Esophagus (tissue), 2 donors: ENCODE data around the gene CCDC73. TPM values are rescaled to one million over a fixed set of nuclear protein-coding genes. Genes with fewer than 3 reads are reported as not detected.

Experiments
- H3K27ac ChIP-seq, 2 donors: one replicate each; pipeline ENCODE4 v1.5.1; 2013; ENCODE audit warnings: low read depth in 2 of 2, mild to moderate bottlenecking in 2 of 2, inconsistent platforms in 1 of 2, low read length in 1 of 2, moderate library complexity in 1 of 2
- H3K27me3 ChIP-seq, 2 donors: one replicate each; pipeline ENCODE4 v1.6.1; 2013; ENCODE audit warnings: low read length in 2 of 2, control low read depth in 1 of 2, mild to moderate bottlenecking in 1 of 2; ENCODE audit not compliant: insufficient read depth in 2 of 2, control insufficient read depth in 1 of 2
- H3K36me3 ChIP-seq, 2 donors: one replicate each; pipeline ENCODE4 v1.6.1; 2013; ENCODE audit warnings: low read length in 1 of 2; ENCODE audit not compliant: control insufficient read depth in 2 of 2, insufficient read depth in 2 of 2
- H3K4me1 ChIP-seq, 2 donors: one replicate each; pipeline ENCODE4 v1.6.1; 2013; ENCODE audit warnings: low read length in 1 of 2; ENCODE audit not compliant: control insufficient read depth in 2 of 2, insufficient read depth in 2 of 2
- H3K4me3 ChIP-seq, 2 donors: one replicate each; pipeline ENCODE4 v1.5.1; 2013; ENCODE audit warnings: low read length in 2 of 2, mild to moderate bottlenecking in 2 of 2, low read depth in 1 of 2, moderate library complexity in 1 of 2
- H3K9me3 ChIP-seq, 2 donors: one replicate each; pipeline ENCODE4 v1.6.1; 2013; ENCODE audit warnings: mild to moderate bottlenecking in 2 of 2, low read depth in 1 of 2, low read length in 1 of 2, moderate library complexity in 1 of 2; ENCODE audit not compliant: control insufficient read depth in 2 of 2, insufficient read depth in 1 of 2
- whole genome bisulfite sequencing, 2 donors: extraction: QIAGEN DNeasy Blood & Tissue Kit; methylation state at CpG; one replicate each; pipeline ENCODE4 v1.1.7; 2013; 5-methylcytosine and 5-hydroxymethylcytosine counted together
- polyA plus RNA-seq, 2 donors: library from polyadenylated mRNA; stranded (reverse); fragments of 200-250 nt; gene quantifications; one replicate each; pipeline ENCODE4 v1.2.3, GENCODE V29; 2013
- donor health status: healthy with polysubstance abuse.
- donor health status: Bipolar disorder and iron deficiency.

The CCDC73 gene
- polyA plus RNA-seq, 2 donors, result 0.02 to 0.05 TPM

DNA sequence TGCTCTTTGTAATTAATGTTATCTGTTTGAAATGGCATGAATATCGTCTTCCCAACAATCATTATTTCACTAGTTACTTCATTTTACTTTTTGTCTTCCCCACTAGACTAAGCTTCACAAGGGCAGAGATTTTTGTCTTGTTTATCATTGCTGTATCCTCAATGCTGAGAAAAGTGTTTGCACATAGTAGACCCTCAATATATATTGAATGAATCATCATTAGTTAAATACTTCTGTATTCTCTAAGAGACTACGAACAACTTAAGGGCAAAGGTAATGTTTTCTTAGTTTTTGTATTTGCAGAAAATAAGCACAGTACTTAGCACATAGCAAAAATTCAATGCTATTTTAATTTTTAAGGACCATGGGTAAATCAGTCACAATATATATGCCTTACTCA, 95.9 kb downstream of the CCDC73 start:
- H3K9me3 ChIP-seq, result no peaks in the 10 kb centered on the region
- no peaks in the 10 kb centered on the region for H3K36me3 ChIP-seq
- H3K4me3 ChIP-seq, result no peak overlapping the region
- 54 to 58% methylated on average over 2 of the region's 2 CpGs for WGBS, 2 donors
- H3K27me3 ChIP-seq, result no peaks in the 10 kb centered on the region
- no peaks in the 10 kb centered on the region for H3K4me1 ChIP-seq
- H3K27ac ChIP-seq, result no peak overlapping the region

DNA sequence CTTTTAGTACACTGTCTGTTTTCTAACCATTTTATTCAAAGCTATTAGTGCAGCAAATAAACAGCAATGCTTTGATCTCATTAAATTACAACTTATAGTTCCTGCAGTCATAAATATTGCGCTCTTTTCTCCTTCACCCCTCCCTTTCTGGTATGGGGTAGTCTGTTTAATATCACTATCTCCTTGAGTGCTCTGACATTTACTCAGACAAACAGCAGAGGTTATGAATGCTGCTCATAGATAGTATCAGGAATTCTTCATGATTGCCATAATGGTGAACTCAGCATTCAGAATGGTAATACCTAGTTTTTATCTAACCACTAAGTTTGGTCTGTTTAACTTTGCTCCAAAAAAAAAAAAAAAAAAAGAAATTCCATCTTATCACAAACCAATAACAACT, 123.4 kb downstream of the CCDC73 start:
- 79 to 80% methylated on average over 1 of the region's 1 CpG for WGBS, 2 donors

GRCh38 chr11:32659672-32660071, 134.8 kb downstream of the CCDC73 start:
- 82 to 89% methylated on average over 2 of the region's 2 CpGs for WGBS, 2 donors
- Histone ChIP-seq H3K36me3 (no peaks in the 10 kb centered on the region), H3K27me3 (no peaks in the 10 kb centered on the region), H3K4me1 (no peaks in the 10 kb centered on the region), H3K27ac (no peak overlapping the region), H3K9me3 (no peaks in the 10 kb centered on the region), H3K4me3 (no peak overlapping the region)

More for the DNA sequence above, 123.4 kb downstream of the CCDC73 start:
- H3K4me3 ChIP-seq, result no peak overlapping the region
- no peaks in the 10 kb centered on the region for H3K36me3 ChIP-seq
- peaks cover 0 to 3% of the 10 kb centered on the region in 2 donors for H3K9me3 ChIP-seq
- no peaks in the 10 kb centered on the region for H3K27me3 ChIP-seq
- no peaks in the 10 kb centered on the region for H3K4me1 ChIP-seq
- no peak overlapping the region for H3K27ac ChIP-seq

GRCh38 chr11:32658639-32659406, 135.6 kb downstream of the CCDC73 start:
- H3K36me3 ChIP-seq, result no peaks in the 10 kb centered on the region

DNA sequence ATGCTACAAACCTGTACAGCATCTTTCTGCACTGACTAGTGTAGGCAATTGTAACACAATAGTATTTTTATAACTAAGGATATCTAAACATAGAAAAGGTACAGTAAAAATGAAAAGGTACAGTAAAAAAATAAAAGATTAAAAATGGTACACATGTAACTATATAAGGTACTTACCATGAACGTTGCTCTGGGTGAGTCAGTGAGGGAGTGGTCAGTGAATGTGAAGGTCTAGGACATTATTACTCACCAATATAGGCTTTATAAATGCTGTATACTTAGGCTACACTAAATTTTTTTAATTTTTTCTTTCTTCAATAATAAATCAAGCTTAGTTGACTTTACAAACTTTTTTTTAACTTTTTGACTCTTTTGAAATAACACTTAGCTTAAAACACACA, 150.9 kb downstream of the CCDC73 start:
- H3K36me3 ChIP-seq, result no peaks in the 10 kb centered on the region
- H3K27ac ChIP-seq, result no peak overlapping the region
- no peaks in the 10 kb centered on the region for H3K27me3 ChIP-seq
- H3K4me3 ChIP-seq, result no peak overlapping the region
- no peaks in the 10 kb centered on the region for H3K4me1 ChIP-seq
- H3K9me3 ChIP-seq, result no peaks in the 10 kb centered on the region
- 21 to 44% methylated on average over 1 of the region's 1 CpG for WGBS, 2 donors

More at GRCh38 chr11:32658639-32659406, 135.6 kb downstream of the CCDC73 start:
- H3K4me3 ChIP-seq, result no peak overlapping the region
- H3K27me3 ChIP-seq, result no peaks in the 10 kb centered on the region
- H3K9me3 ChIP-seq, result no peaks in the 10 kb centered on the region
- no peak overlapping the region for H3K27ac ChIP-seq
- no peaks in the 10 kb centered on the region for H3K4me1 ChIP-seq
- WGBS, 2 donors, result 35 to 83% methylated on average over 2 of the region's 2 CpGs

- H3K4me1 ChIP-seq, result no peaks in the 10 kb centered on the region
- H3K27ac ChIP-seq, result no peak overlapping the region
- H3K4me3 ChIP-seq, result no peak overlapping the region
- no peaks in the 10 kb centered on the region for H3K9me3 ChIP-seq
- H3K36me3 ChIP-seq, result no peaks in the 10 kb centered on the region
- no peaks in the 10 kb centered on the region for H3K27me3 ChIP-seq
Observed at GRCh38 chr11:32641361-32641760, 153.1 kb downstream of the CCDC73 start.

GRCh38 chr11:32635819-32636218, 158.6 kb downstream of the CCDC73 start:
- H3K4me3 ChIP-seq, result no peak overlapping the region
- no peaks in the 10 kb centered on the region for H3K27me3 ChIP-seq
- no peaks in the 10 kb centered on the region for H3K9me3 ChIP-seq
- no peak overlapping the region for H3K27ac ChIP-seq
- H3K4me1 ChIP-seq, result no peaks in the 10 kb centered on the region
- no peaks in the 10 kb centered on the region for H3K36me3 ChIP-seq
- 76 to 80% methylated on average over 2 of the region's 2 CpGs for WGBS, 2 donors

- Histone ChIP-seq H3K27me3 (no peaks in the 10 kb centered on the region), H3K27ac (no peak overlapping the region), H3K9me3 (no peaks in the 10 kb centered on the region), H3K36me3 (no peaks in the 10 kb centered on the region), H3K4me1 (no peaks in the 10 kb centered on the region), H3K4me3 (no peak overlapping the region)
Observed at GRCh38 chr11:32630844-32631243, 163.6 kb downstream of the CCDC73 start.

DNA sequence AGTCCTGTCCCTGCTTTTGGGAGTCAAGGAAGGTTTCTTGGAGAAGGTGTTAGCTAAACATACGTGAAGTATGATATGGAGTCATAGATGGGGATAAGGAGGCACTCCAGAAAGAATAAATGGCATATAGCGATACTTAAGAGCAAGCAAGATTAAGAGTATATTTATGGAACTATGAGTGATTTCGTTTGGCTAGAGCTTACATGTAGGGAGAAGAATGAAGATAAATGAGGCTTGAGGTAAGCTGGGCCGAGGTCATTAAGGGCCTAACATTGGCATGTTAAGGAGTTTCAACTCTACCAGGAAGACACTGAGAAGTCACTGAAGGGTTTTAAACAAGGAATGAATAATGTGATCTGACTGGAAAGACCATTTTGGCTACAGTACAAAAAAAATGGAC, 177.6 kb downstream of the CCDC73 start:
- H3K36me3 ChIP-seq, result no peaks in the 10 kb centered on the region
- no peak overlapping the region for H3K4me3 ChIP-seq
- H3K9me3 ChIP-seq, result peaks cover 0 to 3% of the 10 kb centered on the region in 2 donors
- WGBS, 2 donors, result 73 to 74% methylated on average over 4 of the region's 4 CpGs
- no peak overlapping the region for H3K27ac ChIP-seq
- no peaks in the 10 kb centered on the region for H3K4me1 ChIP-seq
- no peaks in the 10 kb centered on the region for H3K27me3 ChIP-seq

- Histone ChIP-seq H3K27ac (no peak overlapping the region), H3K4me3 (no peak overlapping the region), H3K36me3 (no peaks in the 10 kb centered on the region), H3K4me1 (no peaks in the 10 kb centered on the region), H3K27me3 (no peaks in the 10 kb centered on the region), H3K9me3 (peaks cover 0 to 3% of the 10 kb centered on the region in 2 donors)
Observed at GRCh38 chr11:32615422-32615821, 179.0 kb downstream of the CCDC73 start.
